OCI-LY7 (cell line): ENCODE measurements around the gene NPM3.

ENCODE experiments used
- CTCF ChIP-seq: fragments of 200-600 bp; sonication (generic); conservative IDR thresholded peaks from 2 replicates; pipeline ENCODE4 v1.5.1; 2014; ENCODE audit warnings: mild to moderate bottlenecking, antibody characterized with exemption, low read length, moderate library complexity, mixed read lengths
- EZH2phosphoT487 ChIP-seq: fragments of 200-600 bp; sonication (generic); IDR thresholded peaks from 2 replicates; pipeline ENCODE4 v1.6.1; 2018; ENCODE audit warnings: low read depth, borderline replicate concordance, mild to moderate bottlenecking, mixed run types, antibody characterized with exemption, low read length, moderate library complexity, mixed read lengths

GRCh38 chr10:101803511-101803910 lies 20.3 kb upstream of the NPM3 start:
- TF ChIP-seq CTCF (no peak), EZH2phosphoT487 (no peak)
